ENCODE results near the gene PTGER2. TPM values are rescaled to one million over a fixed set of nuclear protein-coding genes. Genes with fewer than 3 reads are reported as not detected.

PTGER2 gene
- total RNA-seq, 1 experiment from 2014 or later = 0.57 TPM

- Histone ChIP-seq H3K27me3 (ENCODE audit: insufficient read depth, low read length) (no peaks in the 10 kb centered on the region), H3K9me3 (ENCODE audit: control insufficient read depth in 1 of 2, insufficient read depth in 1 of 2, low read depth in 1 of 2, low read length in 2 of 2) (no peaks in the 10 kb centered on the region), H3K4me1 (ENCODE audit: control insufficient read depth in 1 of 2, insufficient read depth in 2 of 2, low read length in 2 of 2) (no peaks in the 10 kb centered on the region; a peak in 1 of 4 replicates), H3K9ac (ENCODE audit: low read length) (no peak overlapping the region), H3K27ac (ENCODE audit: low read depth, low read length) (no peak overlapping the region), H3K36me3 (ENCODE audit: control insufficient read depth in 1 of 2, insufficient read depth in 2 of 2, low read length in 2 of 2) (no peaks in the 10 kb centered on the region), H3K4me3 (replicated peaks in 1 of 2; ENCODE audit: low read depth in 1 of 2, low read length in 2 of 2) (no peak overlapping the region), H2AFZ (ENCODE audit: low read depth, low read length, poor library complexity, severe bottlenecking) (no peak overlapping the region), H3K4me2 (ENCODE audit: low read length) (no peak overlapping the region), H3K79me2 (ENCODE audit: insufficient read depth, low read length) (no peaks in the 10 kb centered on the region), H4K20me1 (ENCODE audit: insufficient read depth) (no peaks in the 10 kb centered on the region), H3K9me2 (ENCODE audit: insufficient read depth) (0 out of 2 replicates have a peak, but pooled peaks cover 4% of the 10 kb centered on the region)
- ChIA-PET RAD21 (ENCODE audit: low non-redundant PET in 1 of 2, low total read pairs in 2 of 2, uncharacterized antibody in 2 of 2, unreplicated experiment in 2 of 2) (no interaction called here), CTCF (no interaction called here), POLR2A (no interaction called here)
- no TSS peak for BruUV-seq (replicated peaks)
- ATAC-seq (no peak), DNase-seq (ENCODE audit: low read depth, low spot score) (no peak)
- intact Hi-C loops (cut with micrococcal nuclease) = no loop called here
- TF ChIP-seq SRF (IDR thresholded peaks at IDR 0.05; ENCODE audit: low read depth) = no peak
- no peak for TF ChIP-seq POLR2AphosphoS5 (IDR thresholded peaks at IDR 0.05; ENCODE audit: low read depth, low read length)
- no peak for TF ChIP-seq REST (IDR thresholded peaks at IDR 0.05; ENCODE audit: low read depth)
- TF ChIP-seq ELF1 (IDR thresholded peaks at IDR 0.05; ENCODE audit: borderline replicate concordance, low read depth) = no peak
- TF ChIP-seq MAX (IDR thresholded peaks at IDR 0.05) = no peak
- TF ChIP-seq ZFX (IDR thresholded peaks at IDR 0.05) = no peak
- TF ChIP-seq TCF7L2 (IDR thresholded peaks at IDR 0.05; ENCODE audit: borderline replicate concordance, extremely low read depth, insufficient read depth, insufficient read length) = no peak
- no peak for TF ChIP-seq CBX3 (IDR thresholded peaks at IDR 0.05; ENCODE audit: low read depth)
Observed at GRCh38 chr14:52360831-52361230, 46.7 kb downstream of the PTGER2 start.
